BJ (cell line): ENCODE measurements around the gene TMEM42. TPM values are rescaled to one million over a fixed set of nuclear protein-coding genes. Genes with fewer than 3 reads are reported as not detected.

Experiments used
- CTCF ChIA-PET: fragments of 350-600 bp; formaldehyde crosslinking; extraction: SDS; loops from one replicate; lab custom pipeline; 2021; ENCODE audit warnings: antibody characterized with exemption, inconsistent platforms; lab: Yijun Ruan, JAX
- POLR2A ChIA-PET: fragments of 300-600 bp; sonication (Branson Sonifier 250); formaldehyde crosslinking; extraction: SDS; loops from one replicate; lab custom pipeline; 2021; ENCODE audit warnings: antibody characterized with exemption; lab: Charles Lee
- DNase-seq: peaks from one replicate; pipeline ENCODE4 v3.0.0-alpha.2; 2011; ENCODE audit warnings: low read depth
- H3K27me3 ChIP-seq: 2 replicates; pipeline ENCODE4 v1.6.0; 2011; ENCODE audit warnings: low read length; ENCODE audit not compliant: control insufficient read depth, insufficient read depth
- H3K36me3 ChIP-seq: 2 replicates; pipeline ENCODE4 v1.5.1; 2011; ENCODE audit warnings: low read length; ENCODE audit not compliant: control insufficient read depth, insufficient read depth
- H3K4me3 ChIP-seq: 2 replicates; pipeline ENCODE4 v1.5.1; 2011; ENCODE audit warnings: low read depth, mild to moderate bottlenecking, control low read depth, low read length
- CTCF ChIP-seq: IDR thresholded peaks from 2 replicates; pipeline ENCODE4 v1.5.1; 2011; ENCODE audit warnings: low read depth, mild to moderate bottlenecking, control low read depth, inconsistent platforms, low read length, moderate library complexity; ENCODE audit not compliant: insufficient read depth
- polyA plus RNA-seq: library from polyadenylated mRNA; depleted of rRNA; stranded (reverse); fragments of >200 nt; gene quantifications from 2 replicates; pipeline ENCODE4 v1.2.3, GENCODE V29; 2011

Gene TMEM42
- polyA plus RNA-seq, 1 experiment, result 38.0 TPM

GRCh38 chr3:44902628-44903027 is 40.9 kb downstream of the TMEM42 start:
- no peaks in the 10 kb centered on the region for H3K36me3 ChIP-seq
- H3K4me3 ChIP-seq, result no peak overlapping the region
- ChIA-PET POLR2A (no interaction called here), CTCF (interaction anchor here (0.7 kb wide), 2 partner anchors 17 to 20 kb away, joined by 3 to 4 read pairs; no protein-coding TSS in a partner anchor)
- peaks cover 6% of the 10 kb centered on the region; the same call in 1 of the 2 replicates for H3K27me3 ChIP-seq
- DNase-seq, result no peak
- TF ChIP-seq CTCF, result no peak

GRCh38 chr3:44903314-44903713 is 41.6 kb downstream of the TMEM42 start:
- DNase-seq, result no peak
- H3K4me3 ChIP-seq, result no peak overlapping the region
- CTCF ChIA-PET, result interaction anchor here (0.7 kb wide), 2 partner anchors 17 to 20 kb away, joined by 3 to 4 read pairs; no protein-coding TSS in a partner anchor
- POLR2A ChIA-PET, result no interaction called here
- peaks cover 6% of the 10 kb centered on the region; the same call in 1 of the 2 replicates for H3K27me3 ChIP-seq
- no peaks in the 10 kb centered on the region for H3K36me3 ChIP-seq
- no peak for TF ChIP-seq CTCF

- TF ChIP-seq CTCF, result no peak
- Histone ChIP-seq H3K27me3 (peaks cover 5% of the 10 kb centered on the region; the same call in 1 of the 2 replicates), H3K4me3 (no peak overlapping the region), H3K36me3 (no peaks in the 10 kb centered on the region)
- DNase-seq, result no peak
- ChIA-PET POLR2A (no interaction called here), CTCF (no interaction called here)
Measured at GRCh38 chr3:44903751-44904150, 42.0 kb downstream of the TMEM42 start.

- ChIA-PET POLR2A (no interaction called here), CTCF (interaction anchor here (1.0 to 1.6 kb wide), 3 partner anchors 9 to 373 kb away, joined by 4 to 7 read pairs (median 5); no protein-coding TSS in a partner anchor)
- no peaks in the 10 kb centered on the region for H3K36me3 ChIP-seq
- H3K27me3 ChIP-seq, result peaks cover 4% of the 10 kb centered on the region; the same call in 1 of the 2 replicates
- TF ChIP-seq CTCF, result no peak
- no peak for DNase-seq
- H3K4me3 ChIP-seq, result no peak overlapping the region
Measured at GRCh38 chr3:44905446-44906157, 43.9 kb downstream of the TMEM42 start.

- no peaks in the 10 kb centered on the region for H3K36me3 ChIP-seq
- no peak for DNase-seq
- CTCF ChIA-PET, result interaction anchor here (1.0 to 1.6 kb wide), 2 partner anchors 8 to 13 kb away, joined by 4 to 7 read pairs; no protein-coding TSS in a partner anchor
- H3K4me3 ChIP-seq, result no peak overlapping the region
- TF ChIP-seq CTCF, result no peak
- H3K27me3 ChIP-seq, result peaks cover 4% of the 10 kb centered on the region; the same call in 1 of the 2 replicates
- POLR2A ChIA-PET, result no interaction called here
Measured at GRCh38 chr3:44906997-44907396, 45.3 kb downstream of the TMEM42 start.
